ENCODE data around the gene SLC7A6.
"Not testable (repeated sequence)": the region's sequence is repeated elsewhere in the genome, so short reads cannot be mapped to it uniquely, and the experiment has no call there.

The SLC7A6 gene

DNA sequence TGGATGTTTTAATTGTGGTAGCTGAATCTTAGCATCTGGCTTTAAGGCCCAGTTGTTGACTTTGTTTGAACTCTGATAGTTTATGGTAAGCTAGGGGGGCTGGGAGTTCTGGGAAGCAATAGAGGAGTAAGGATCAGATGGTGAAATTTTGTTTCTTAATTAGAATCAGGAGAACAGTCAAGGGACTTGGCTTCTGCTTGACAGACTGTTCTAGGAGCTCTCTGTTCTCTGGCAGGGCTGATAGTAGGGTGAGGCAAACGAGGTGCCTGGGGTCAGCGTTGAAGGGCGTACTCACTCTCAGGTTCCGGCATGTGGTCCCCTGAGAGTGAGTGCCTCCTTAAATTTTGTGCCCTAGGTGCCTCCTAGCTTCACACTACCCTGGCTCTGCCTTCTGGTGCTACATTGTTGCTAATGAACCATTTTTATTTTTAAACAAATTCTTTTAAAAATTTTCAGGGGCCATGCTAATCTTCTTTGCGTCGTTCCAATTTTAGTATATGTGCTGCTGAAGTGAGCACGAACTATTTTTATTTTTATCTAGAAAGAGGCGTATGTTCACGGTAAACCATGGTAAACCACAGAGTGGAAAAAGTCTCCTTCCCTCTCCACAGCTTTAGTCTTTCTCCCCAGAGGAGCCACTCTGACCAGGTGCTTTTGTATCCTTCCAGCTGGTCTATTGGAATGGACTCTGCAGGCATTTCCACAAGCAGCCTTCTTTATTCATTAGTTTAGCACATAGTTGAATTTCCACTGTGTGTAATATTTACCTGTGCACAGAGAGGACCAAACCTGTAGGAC lies 19.7 kb downstream of the SLC7A6 start:
- no peak for DNase-seq (ENCODE audit: low read depth in 2 of 2)

DNA sequence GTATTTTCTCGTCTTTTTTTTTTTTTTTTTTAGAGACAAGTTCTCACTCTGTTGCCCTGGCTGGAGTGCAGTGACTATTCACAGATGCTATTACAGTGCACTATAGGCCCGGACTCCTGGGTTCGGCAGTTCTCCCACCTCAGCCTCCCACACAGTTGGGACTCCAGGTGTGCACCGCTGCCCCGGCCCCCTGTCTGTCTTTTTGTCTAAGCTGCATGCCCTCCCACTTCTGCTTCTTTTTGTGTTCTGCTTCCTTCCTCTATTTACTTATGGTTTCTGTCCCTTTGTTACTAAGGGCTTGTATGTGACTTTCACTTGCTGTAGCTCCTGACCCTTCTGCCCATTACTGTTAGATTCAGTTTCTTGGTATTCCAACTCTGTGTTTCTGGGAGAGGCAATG lies 20.5 kb downstream of the SLC7A6 start:
- DNase-seq (ENCODE audit: low read depth in 2 of 2): no peak

DNA sequence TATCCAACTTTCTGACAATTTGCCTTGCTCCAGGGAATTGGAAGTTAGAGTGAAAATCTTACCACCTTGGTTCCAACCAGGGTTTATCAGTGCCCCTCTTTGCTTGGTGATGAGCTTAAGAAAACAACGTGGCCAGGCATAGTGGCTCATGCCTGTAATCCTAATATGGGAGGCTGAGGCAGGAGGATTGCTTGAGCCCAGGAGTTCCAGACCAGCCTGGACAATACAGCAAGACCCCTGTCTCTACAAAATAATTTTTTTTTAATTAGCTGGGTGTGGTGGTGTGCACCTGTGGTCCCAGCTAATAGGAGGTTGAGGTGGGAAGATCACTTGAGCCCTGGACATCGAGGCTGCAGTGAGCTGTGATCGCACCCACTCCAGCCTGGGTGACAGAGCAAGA lies 21.4 kb downstream of the SLC7A6 start:
- no peak for DNase-seq (ENCODE audit: low read depth in 2 of 2)

DNA sequence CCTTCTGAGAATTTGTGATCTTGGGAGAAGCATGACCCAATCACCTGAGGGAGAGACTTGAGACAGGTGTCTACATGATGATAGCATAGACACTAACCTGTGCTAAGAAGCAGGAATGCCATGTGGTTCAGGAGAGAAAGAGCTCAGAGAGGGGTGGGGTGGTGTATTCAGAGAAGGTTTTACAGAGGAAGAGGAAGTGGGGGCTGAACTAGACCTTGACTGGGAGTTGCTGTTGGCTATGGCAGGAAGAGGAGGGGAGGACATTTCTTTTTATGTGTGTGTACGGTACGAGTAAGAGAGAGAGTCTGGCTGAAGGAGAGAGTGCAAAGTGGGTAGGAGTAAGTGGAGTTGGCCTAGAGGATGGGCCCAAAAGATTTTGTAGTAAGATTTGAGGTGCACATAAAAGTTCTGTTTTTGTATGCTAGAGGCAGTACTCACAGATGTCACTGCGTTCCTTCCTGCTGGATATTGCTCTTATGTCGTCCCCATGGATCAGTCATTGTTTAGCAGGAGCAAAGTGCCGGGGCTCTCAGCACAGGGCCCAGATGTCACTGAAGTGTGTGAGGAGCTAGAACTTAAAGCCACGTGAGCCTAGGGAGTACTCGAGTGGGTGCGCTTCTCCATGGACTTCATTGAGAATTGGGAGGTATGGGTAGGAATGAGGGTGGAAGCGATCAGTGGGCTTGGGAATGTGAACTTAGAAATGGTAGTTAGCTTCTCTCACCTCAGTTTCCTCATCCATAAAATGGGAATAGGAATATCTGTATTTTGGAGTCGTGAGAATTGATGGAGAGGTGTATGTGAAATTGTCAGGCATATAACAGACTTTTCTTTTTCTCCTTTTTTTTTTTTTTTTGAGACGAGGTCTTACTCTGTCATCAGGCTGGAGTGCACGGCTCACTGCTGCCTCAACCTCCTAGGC lies 22.1 kb downstream of the SLC7A6 start:
- DNase-seq (ENCODE audit: low read depth in 2 of 2): no peak

DNA sequence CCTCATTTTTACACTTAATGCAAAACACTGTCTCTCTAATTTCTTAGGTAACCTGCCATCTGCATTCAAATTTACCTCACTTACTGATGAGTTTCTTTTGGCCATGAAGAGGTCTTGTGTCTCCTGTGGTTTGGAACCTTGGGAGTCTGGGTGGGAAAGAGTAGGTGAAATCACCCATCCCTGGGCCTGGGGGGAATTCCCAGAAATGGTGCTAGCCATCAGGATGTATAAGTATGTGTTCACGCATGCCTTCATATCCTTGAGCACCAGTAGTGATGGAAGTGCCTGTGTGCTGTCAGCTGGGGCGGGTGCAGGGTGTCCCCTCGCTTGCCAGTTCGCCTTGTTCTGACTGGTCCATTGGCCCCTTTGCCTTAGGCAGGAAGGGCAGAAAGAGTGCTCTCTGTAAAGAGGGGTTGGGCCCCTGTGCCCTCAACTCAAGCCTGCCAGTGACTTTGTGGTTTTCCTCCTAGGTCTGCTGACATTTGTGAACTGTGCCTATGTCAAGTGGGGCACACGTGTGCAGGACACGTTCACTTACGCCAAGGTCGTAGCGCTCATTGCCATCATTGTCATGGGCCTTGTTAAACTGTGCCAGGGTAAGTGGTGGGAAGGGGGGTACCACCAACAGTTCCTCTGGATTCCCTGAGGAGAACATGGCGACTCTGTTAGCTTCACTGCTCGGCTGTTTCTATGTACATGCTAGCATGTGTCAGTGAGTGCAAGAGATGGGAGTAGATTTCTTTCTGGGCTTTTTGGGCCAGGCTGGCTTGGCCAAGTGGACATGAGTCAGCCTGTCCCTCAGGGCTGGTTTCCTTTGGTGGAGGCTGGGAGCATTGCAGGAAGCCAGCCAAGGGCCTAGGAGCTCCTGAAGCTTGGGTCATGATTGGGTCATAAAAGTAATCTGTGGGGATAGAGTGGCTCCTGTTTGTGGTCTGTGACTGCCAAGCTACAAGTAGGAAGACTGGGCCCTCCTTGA lies 23.2 kb downstream of the SLC7A6 start:
- DNase-seq (ENCODE audit: low read depth in 2 of 2): no peak

DNA sequence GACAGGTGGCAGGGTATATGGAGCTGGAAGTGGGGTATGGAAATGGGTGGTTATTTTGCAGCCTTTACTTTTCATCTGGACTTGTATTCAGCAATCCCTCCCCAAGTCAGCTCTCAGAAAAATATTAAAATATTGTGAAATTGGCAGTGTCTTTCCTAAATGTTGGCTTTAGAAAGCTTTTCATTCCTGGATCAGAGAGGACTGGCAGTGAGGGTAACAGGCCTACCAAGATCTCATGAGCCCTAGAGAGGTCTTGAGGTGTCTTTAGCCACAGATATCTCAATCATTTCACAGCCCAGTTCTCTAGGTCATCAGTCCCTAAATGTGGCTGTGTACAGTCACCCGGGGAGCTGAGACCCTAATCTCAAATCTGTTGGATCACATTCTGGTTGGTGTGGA lies 23.9 kb downstream of the SLC7A6 start:
- no peak for DNase-seq (ENCODE audit: low read depth in 2 of 2)

DNA sequence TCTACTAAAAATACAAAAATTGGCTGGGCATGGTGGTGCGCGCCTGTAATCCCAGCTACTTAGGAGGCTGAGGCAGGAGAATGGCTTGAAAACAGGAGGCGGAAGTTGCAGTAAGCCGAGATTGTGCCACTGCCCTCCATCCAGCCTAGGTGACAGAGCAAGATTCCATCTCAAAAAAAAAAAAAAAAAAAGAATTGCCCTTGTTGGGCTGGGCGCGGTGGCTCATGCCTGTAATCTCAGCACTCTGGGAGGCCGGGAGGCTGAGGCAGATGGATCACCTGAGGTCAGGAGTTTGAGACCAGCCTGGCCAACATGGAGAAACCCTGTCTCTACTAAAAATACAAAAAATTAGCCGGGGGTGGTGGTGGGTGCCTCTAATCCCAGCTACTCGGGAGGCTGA lies 24.5 kb downstream of the SLC7A6 start:
- not testable (repeated sequence) for DNase-seq (ENCODE audit: low read depth in 2 of 2)

DNA sequence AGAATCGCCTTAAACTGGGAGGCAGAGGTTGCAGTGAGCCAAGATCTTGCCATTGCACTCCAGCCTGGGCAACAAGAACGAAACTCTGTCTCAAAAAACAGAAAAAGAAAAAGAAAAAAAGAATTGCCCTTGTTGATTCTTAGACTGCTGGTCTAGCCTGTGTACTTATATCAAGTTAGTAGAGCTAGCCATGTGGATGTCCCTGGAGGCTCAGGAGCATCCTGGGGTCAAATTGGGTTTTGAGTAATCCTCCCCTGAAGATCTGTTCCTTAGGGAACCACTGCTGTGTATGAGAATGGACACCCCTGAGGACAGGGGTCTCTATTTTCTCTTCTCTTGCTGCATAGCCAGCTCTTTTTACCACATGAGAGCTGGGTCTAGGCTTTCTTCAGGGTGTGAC lies 24.9 kb downstream of the SLC7A6 start:
- no peak for DNase-seq (ENCODE audit: low read depth in 2 of 2)

DNA sequence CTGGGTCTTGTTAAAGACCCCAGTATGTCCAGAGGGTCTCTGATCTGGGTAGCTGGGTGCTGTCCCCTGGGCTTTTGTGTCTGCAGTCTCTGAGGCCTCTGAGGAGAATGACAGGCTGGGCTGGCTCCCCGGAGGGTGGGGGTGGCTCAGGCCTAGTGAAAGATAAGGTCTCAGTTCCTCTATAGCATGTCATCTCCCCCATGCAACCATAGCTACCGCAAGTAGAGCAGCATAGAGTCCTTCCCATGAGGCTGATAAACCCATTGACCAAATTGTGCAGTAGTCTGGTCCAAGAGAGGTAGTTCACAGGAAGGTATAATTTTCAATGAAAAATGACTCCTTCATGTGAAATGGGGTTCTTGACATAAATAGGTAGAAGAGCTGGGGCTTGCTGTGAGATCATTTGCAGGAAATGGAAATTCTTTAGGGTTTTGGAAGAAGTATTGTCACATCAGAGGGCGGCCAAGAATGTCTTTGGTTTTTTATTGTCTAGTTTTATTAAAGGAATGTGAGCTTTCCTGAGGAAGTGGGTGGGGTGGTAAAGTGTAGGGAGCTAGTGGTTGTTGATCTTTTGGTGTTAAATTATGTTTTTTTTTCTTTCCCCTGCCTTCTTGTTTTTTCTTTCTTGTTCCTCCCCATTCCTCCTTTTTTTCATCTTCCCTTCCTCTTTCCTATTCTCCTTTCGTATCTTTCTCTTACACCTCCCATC lies 25.4 kb downstream of the SLC7A6 start:
- peak in 1 of 2 donors; percentile 44 for DNase-seq (ENCODE audit: low read depth in 2 of 2)

DNA sequence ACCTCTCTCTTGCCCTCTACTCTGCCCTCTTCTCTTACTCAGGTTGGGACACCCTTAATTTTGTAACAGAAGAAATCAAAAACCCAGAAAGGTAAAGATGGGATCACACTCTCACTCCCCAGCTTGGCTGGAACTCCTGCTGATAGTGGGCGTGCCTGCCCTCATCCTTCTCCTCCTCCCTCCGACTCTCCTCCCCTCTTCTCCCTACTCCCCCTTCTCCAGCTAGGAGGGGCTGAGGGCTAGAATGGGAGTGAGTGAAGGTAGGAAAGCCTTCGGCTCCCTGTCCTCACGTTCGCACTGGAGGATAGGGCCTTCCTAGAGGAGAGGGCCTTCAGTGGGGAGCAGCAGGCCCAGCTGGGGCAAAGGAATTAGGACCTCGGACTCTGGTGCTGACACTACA lies 26.1 kb downstream of the SLC7A6 start:
- no peak for DNase-seq (ENCODE audit: low read depth in 2 of 2)

DNA sequence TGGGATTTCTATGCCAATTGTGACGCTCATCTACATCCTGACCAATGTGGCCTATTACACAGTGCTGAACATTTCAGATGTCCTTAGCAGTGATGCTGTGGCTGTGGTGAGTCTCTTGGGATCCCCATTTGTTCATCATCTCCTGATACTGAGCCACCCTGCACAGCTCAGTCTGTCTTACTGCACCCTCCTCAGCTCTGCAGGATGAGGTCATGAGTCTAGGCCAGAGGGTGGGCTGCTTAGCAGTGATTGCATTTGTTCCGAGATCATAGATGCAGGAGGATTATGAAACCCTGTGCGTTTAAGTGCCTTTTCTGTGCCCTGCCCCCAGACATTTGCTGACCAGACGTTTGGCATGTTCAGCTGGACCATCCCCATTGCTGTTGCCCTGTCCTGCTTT lies 26.9 kb downstream of the SLC7A6 start:
- no peak for DNase-seq (ENCODE audit: low read depth in 2 of 2)

DNA sequence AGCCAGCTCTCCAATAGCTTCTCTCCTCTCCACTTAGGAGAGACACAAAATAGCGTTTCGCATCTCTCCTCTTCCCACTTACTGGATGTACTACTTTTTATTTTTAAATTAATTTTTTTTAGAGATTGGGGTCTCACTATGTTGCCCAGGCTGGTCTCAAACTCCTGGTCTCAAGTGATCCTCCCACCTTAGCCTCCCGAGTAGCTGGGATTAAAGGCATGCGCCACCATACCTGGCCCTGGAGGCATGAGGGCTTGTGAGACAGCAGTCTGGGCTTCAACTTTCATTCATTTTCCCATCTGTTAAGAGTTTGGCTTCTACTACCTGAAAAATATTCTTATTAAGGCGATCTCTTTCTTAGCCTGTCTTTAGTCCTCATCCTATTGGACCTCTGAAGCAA lies 28.1 kb downstream of the SLC7A6 start:
- DNase-seq (ENCODE audit: low read depth in 2 of 2): no peak

DNA sequence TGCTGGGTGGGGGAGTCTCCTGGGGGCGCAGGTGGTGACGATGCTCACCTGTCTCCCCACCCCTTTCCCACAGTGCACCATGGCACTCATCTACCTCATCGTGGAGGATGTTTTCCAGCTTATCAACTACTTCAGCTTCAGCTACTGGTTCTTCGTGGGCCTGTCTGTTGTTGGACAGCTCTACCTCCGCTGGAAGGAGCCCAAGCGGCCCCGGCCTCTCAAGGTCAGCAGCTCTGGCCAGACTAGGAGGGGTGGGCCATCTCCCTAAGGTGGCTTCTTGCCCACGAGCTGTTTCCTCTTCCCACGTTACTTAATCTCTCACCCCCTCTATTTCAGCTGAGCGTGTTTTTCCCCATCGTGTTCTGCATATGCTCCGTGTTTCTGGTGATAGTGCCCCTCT lies 32.0 kb downstream of the SLC7A6 start:
- no peak for DNase-seq (ENCODE audit: low read depth in 2 of 2)

DNA sequence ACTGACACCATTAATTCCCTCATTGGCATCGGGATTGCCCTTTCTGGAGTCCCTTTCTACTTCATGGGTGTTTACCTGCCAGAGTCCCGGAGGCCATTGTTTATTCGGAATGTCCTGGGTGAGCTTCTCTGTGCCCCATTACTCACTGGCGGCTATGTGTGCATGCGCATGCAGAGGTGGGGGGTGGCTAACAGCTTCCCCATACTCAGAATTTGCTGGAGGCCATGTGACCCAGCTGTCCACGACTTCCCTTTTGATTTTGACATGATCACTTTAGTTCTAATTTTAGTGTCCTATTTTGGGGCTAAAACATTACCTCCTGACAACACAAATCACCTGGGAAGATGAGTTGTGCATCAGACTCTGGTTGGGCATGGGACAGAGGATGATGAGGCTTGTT lies 32.4 kb downstream of the SLC7A6 start:
- no peak for DNase-seq (ENCODE audit: low read depth in 2 of 2)

DNA sequence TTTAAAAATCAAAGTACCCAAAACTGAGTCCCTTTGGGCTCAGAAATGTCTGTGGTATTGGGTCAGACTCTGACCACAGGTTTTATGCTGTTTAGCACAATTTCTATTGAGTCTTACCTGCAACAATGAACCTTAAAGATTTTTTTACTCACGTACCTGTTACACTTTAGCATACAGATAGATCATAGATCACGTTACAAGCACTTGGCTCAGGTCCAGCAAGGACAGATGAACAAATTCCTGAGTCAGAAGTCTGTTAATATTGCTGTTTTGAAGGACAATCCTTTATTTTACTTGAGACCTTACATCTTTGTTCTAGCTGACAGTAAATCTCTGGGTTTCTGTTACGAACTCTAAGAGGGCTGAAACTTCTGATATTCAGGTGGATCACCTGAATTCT lies 33.6 kb downstream of the SLC7A6 start:
- no peak for DNase-seq (ENCODE audit: low read depth in 2 of 2)

DNA sequence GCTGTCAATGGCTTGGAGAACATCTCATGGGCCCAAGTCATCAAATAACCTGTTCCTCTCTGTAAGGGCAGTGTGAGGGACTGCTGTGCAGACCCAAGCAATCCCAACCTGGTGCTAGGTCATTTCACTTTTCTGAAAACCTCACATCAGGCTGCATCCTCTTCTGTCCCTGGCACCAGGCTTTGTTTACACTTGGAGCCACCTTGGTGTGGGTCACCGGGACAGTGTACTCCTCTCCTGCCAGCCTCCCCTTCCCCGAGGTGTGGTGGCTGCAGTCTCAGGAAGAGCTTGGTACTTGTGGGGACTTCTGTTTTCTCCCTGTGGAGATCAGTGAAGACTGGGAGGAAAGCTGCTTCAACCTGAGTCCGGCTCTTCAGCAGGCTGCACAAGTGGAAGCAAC lies 34.0 kb downstream of the SLC7A6 start:
- no peak for DNase-seq (ENCODE audit: low read depth in 2 of 2)

DNA sequence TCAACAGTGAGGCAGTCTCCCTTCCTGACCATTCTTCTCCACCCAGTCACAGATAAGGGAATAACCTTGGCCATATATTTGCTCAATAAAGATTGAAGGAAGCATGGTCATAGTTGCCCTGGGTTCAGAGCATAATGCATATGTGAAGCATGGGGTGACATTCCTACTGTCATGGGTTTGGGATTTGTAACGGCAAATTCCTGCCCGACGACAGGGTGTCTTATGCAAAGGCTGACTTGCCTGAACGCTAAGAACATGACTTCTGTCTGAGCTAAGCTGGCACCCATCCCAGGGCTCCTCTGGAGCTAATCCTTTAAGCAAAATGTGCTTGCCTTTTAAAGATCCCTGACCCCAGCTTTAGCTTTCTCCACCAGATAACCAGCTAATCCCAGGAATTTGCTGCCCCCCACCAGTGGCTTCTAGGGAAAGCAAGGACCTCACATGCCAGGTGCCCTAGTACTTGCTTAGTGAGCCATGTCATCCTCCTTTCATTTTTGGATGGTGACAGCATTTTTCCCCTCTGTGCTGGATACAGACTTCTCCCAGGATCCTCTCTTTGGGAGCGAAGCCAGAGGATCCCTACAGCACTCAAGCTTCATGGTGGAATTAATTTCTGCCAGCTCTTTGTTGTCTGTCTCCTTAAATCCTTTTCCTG lies 34.7 kb downstream of the SLC7A6 start:
- no peak for DNase-seq (ENCODE audit: low read depth in 2 of 2)

DNA sequence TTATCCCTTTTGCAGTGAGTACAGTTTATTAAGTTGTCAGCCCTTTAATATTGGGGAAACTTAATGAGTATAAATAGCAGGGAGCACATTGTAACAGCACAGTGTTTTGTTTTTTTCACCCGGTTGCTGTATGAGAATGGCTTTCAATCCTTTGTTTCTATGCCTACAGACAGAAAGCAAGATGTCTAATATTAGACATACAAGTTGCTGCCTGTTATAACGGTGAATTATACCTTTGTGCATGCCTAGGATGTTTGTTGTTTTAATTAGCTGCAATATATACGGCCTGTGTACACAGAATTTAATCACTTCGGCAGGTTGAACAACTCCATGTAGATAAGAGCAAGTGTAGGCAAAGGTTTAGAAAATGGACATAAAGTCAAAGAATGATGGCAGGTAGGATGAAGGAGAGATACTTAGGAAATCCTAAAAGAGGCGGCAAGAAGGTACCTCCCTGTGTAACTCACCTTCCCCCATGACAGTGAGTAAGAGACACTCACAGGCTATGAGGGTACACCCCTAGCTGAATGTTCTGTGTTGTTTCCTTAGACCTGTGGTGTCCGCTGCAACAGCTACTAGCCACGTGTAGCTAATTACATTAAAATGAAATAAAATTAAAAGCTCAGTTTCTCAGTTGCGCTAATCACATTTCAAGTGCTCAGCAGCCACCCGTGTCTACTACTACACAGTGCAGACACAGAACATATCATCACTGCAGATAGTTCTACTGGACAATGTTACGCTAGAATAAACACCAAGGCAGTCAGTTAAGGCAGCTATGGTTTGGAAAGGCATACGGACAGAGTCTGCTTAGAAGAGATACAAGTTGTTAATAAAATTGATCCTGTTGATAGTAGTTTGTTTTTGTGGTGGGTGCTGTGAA lies 35.5 kb downstream of the SLC7A6 start:
- no peak for DNase-seq (ENCODE audit: low read depth in 2 of 2)

DNA sequence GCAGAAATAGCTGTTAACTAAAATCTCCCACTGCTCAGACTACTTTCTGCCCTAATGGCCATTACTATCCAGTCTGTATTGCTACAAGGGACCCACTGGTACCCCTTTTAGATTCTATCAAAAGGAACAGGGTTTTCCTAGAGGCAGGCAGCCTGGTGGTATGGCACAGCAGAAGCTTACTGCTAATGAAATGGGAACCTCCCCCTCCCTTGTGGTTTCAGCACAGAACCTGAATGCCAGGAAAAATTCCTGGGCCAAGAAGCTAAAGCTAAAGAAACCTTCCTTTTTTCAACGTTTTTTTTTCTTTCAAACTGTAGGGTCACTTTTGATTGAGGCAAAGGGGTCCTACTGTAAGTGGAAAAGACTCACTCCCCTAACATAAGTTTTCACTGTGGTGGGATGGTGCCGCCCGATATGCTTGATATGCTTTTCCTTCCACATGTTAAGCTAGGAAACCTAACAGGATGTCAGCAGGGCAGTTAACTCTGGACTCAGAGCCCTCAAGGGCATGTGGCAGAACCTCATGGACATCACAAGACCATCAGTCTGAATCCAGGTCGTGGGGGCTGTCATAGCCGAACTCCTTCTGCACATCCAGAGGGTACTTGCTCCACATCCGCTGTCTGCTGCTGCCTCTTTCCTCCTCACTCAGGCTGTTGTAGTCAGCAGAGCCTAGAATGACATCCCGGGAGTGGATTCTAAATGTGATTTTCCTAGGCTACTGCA lies 36.6 kb downstream of the SLC7A6 start:
- no peak for DNase-seq (ENCODE audit: low read depth in 2 of 2)

Data from activated CD8-positive, alpha-beta memory T cell treated with anti-CD3 and anti-CD28 coated beads for 4 hours (primary cell).